ENCODE results near the gene PPP2R2B. TPM values are rescaled to one million over a fixed set of nuclear protein-coding genes. Genes with fewer than 3 reads are reported as not detected.

Gene PPP2R2B
- total RNA-seq, 1 donor from 2014 or later, result 0.95 TPM

DNA sequence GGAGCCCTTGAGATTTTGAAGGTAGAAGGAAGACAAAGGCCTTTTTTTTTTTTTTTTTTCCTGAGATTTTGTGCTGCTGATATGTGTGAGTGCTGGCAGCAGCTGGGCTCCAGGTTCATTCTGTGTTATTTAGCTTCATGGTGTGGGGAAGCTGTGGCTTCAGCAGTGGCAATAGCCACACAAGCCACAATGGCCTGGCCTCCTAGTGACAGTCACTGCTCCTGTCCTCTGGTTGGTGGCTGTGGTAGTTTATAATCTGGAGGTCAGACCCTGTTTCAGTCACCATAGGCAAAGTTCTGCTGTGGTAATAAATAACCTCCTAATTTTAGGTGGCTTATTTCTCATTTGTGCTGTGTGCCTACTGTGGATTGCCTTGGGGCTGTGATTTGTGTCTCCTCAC is 334.3 kb downstream of the PPP2R2B start:
- intact Hi-C loops (cut with DNase I), result no loop called here
- ATAC-seq (no peak), DNase-seq (no peak)
- H3K36me3 ChIP-seq, result no peaks in the 10 kb centered on the region
- H3K4me3 ChIP-seq, result no peak overlapping the region
- H3K27me3 ChIP-seq (ENCODE audit: low read depth), result no peaks in the 10 kb centered on the region
- H3K9me3 ChIP-seq, result no peaks in the 10 kb centered on the region
- no peaks in the 10 kb centered on the region for H3K4me1 ChIP-seq
- TF ChIP-seq, protein P1, sequence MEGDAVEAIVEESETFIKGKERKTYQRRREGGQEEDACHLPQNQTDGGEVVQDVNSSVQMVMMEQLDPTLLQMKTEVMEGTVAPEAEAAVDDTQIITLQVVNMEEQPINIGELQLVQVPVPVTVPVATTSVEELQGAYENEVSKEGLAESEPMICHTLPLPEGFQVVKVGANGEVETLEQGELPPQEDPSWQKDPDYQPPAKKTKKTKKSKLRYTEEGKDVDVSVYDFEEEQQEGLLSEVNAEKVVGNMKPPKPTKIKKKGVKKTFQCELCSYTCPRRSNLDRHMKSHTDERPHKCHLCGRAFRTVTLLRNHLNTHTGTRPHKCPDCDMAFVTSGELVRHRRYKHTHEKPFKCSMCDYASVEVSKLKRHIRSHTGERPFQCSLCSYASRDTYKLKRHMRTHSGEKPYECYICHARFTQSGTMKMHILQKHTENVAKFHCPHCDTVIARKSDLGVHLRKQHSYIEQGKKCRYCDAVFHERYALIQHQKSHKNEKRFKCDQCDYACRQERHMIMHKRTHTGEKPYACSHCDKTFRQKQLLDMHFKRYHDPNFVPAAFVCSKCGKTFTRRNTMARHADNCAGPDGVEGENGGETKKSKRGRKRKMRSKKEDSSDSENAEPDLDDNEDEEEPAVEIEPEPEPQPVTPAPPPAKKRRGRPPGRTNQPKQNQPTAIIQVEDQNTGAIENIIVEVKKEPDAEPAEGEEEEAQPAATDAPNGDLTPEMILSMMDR (IDR thresholded peaks at IDR 0.05), result no peak
- no peak overlapping the region for H3K27ac ChIP-seq

DNA sequence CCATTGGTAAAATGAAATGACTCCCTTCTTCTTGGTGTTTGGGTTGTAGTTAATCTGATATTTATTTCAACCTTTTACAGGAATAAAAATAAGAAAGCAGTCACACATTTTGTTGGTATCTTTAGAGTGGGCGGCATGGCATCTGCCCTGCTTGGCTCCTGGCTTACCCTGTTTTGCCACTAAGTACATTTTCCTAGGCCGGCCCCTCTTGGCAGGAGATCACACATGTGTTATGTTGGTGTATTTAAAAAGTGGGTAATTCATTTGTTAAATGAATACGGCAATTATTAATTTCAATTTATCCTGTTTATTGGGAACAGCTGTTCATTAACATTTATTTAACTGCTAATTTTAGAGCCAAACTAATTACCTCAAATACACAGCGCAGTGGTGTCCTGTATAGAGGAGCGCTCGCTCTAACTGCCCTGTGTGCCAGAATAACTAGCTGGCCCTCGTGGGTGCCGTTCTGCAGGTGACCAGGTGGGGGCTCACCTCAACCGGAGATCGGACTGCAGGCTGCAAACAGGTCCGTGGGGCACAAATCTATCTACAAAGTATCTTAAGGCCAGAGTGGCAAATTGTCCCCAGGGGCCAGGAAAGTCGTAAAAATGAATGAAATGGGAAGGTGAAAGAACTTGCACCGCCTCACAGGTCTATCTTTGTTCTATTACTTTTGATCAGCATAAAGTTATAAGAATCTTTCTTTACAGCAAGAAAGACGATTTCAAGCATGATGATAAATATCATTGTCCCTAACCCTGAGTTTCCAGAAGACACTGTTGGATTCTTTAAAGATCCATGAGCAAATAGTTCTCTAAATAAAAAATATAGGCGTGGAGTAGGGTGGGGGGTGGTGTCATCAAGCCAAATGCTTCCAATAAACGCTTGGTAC is 336.4 kb downstream of the PPP2R2B start:
- intact Hi-C loops (cut with DNase I), result no loop called here

DNA sequence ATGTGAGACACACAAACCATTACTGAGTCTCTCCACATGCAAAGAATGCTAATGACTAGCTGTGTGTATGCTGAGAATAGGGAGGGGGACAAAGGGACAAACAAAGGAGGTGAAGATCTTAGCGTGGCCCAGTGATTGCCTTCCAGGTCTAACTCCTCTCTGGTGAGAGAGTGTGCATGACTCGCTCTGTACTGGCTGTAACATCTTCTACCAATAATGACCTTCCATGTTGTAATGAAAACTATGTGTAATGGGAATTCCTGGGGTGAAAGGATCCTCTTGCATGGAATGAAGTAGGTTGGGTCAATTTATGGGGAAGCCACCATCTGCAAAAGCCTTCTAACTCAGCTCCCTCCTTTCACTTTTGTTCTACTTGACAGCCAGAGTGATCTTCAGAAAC is 338.1 kb downstream of the PPP2R2B start:
- no peak for ATAC-seq

More for the DNA sequence above, 336.4 kb downstream of the PPP2R2B start:
- no peaks in the 10 kb centered on the region for H3K9me3 ChIP-seq
- no peaks in the 10 kb centered on the region for H3K36me3 ChIP-seq
- H3K27me3 ChIP-seq (ENCODE audit: low read depth), result no peaks in the 10 kb centered on the region
- H3K27ac ChIP-seq, result no peak overlapping the region
- peak; percentile 59 for DNase-seq
- H3K4me3 ChIP-seq, result no peak overlapping the region
- ATAC-seq, result peak; percentile 87 to 91
- no peaks in the 10 kb centered on the region for H3K4me1 ChIP-seq
- TF ChIP-seq, protein P1 (IDR thresholded peaks at IDR 0.05), result peak; percentile 76

DNA sequence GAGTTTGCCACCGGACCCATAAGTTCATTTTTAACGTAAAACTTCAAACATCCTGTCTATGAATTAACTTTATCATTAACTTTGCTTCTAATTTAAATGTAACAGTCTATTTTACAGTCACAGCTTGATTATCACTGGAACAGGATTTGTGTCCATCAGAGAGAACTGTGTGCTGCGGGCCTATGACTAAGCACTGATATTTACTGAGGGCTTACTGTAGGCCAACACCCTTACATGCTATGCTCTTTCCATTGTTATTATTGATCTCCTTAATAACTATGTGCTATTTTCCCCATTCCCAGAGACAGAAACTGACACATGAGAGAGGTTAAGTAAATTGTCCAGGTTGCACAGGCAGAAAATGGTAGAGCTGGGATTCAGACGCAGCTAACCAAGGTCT is 338.6 kb downstream of the PPP2R2B start:
- Histone ChIP-seq H3K4me3 (no peak overlapping the region), H3K27ac (no peak overlapping the region), H3K4me1 (no peaks in the 10 kb centered on the region), H3K27me3 (ENCODE audit: low read depth) (no peaks in the 10 kb centered on the region), H3K9me3 (no peaks in the 10 kb centered on the region), H3K36me3 (no peaks in the 10 kb centered on the region)
- ATAC-seq (no peak), DNase-seq (no peak)
- TF ChIP-seq, protein P1 (IDR thresholded peaks at IDR 0.05), result no peak
- intact Hi-C loops (cut with DNase I), result loop anchor here (10.0 kb wide), 1 partner anchor 425 kb away; no protein-coding TSS in a partner anchor

More for the DNA sequence above, 338.1 kb downstream of the PPP2R2B start:
- H3K4me3 ChIP-seq, result no peak overlapping the region
- intact Hi-C loops (cut with DNase I), result no loop called here
- no peaks in the 10 kb centered on the region for H3K9me3 ChIP-seq
- H3K27ac ChIP-seq, result no peak overlapping the region
- H3K27me3 ChIP-seq (ENCODE audit: low read depth), result no peaks in the 10 kb centered on the region
- no peak for DNase-seq
- TF ChIP-seq, protein P1 (IDR thresholded peaks at IDR 0.05), result no peak
- no peaks in the 10 kb centered on the region for H3K4me1 ChIP-seq
- no peaks in the 10 kb centered on the region for H3K36me3 ChIP-seq

DNA sequence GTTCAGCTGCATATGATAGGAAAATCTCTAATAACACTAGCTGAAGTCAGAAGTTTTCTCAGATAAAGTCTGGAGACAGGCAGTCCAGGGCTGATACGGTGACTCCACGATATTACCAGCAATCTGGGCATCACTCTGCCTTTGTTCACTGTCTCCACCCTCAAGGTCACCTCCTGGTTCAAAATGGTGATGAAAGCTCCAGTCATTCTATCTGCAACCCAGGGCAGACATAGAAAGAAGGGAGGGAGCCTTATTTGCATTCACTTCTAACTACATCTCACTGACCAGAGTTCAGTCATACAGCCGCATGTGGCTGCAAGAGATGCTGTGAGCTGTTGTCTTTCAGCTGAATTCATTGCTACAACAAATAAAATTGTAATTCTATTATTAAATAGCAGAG is 340.1 kb downstream of the PPP2R2B start:
- DNase-seq (no peak), ATAC-seq (no peak)
- intact Hi-C loops (cut with DNase I), result loop anchor here (10.0 kb wide), 1 partner anchor 426 kb away; no protein-coding TSS in a partner anchor
- Histone ChIP-seq H3K4me3 (no peak overlapping the region), H3K27ac (no peak overlapping the region), H3K4me1 (no peaks in the 10 kb centered on the region), H3K27me3 (ENCODE audit: low read depth) (no peaks in the 10 kb centered on the region), H3K36me3 (no peaks in the 10 kb centered on the region), H3K9me3 (no peaks in the 10 kb centered on the region)
- TF ChIP-seq, protein P1 (IDR thresholded peaks at IDR 0.05), result no peak
